ENCODE measurements around the gene CMBL. TPM values are rescaled to one million over a fixed set of nuclear protein-coding genes. Genes with fewer than 3 reads are reported as not detected.

Gene CMBL
- polyA plus RNA-seq, 3 donors: 0.39 to 5.4 TPM; not detected in 1

- H3K27ac Mint-ChIP-seq: no peak overlapping the region
These were observed 30.3 kb upstream of the CMBL start for GRCh38 chr5:10337986-10338385.

GRCh38 chr5:10337107-10337506 is 29.4 kb upstream of the CMBL start:
- no peak for TF ChIP-seq CTCF (IDR thresholded peaks at IDR 0.05)
- peaks cover 25 to 33% (median 26%) of the 10 kb centered on the region in 3 donors for H3K27me3 Mint-ChIP-seq (ENCODE audit: low read depth in 3 of 3)
- intact Hi-C loops (cut with micrococcal nuclease): no loop called here
- WGBS (ENCODE audit: insufficient coverage): no CpG with 5 or more reads among the region's 4 CpGs
- peaks cover 0 to 10% (median 0%) of the 10 kb centered on the region in 7 donors for H3K9me3 Mint-ChIP-seq
- H3K27me3 ChIP-seq (ENCODE audit: control insufficient read depth in 2 of 2, insufficient read depth in 2 of 2, low read length in 2 of 2): peaks cover 22 to 34% of the 10 kb centered on the region in 2 donors
- no peaks in the 10 kb centered on the region for H3K9me3 ChIP-seq (replicated peaks in 1 of 2; ENCODE audit: control insufficient read depth in 1 of 2, insufficient read depth in 1 of 2, low read length in 2 of 2)
- peaks cover 0 to 2% of the 10 kb centered on the region in 2 donors for H3K36me3 Mint-ChIP-seq
- no peak overlapping the region for H3K4me3 Mint-ChIP-seq
- H3K4me2 ChIP-seq (replicated peaks; ENCODE audit: extremely low read depth, low read length, poor library complexity, severe bottlenecking): no peak overlapping the region
- no peak overlapping the region for H3K27ac Mint-ChIP-seq
- no peak overlapping the region for H3K4me3 ChIP-seq (replicated peaks in 1 of 3; ENCODE audit: low read depth in 2 of 3, low read length in 3 of 3)
- H2AFZ ChIP-seq (ENCODE audit: insufficient read depth, low read depth, low read length, poor library complexity, severe bottlenecking): no peak overlapping the region
- H3K36me3 ChIP-seq (replicated peaks in 1 of 2; ENCODE audit: control insufficient read depth in 1 of 2, insufficient read depth in 2 of 2, low read length in 2 of 2): no peaks in the 10 kb centered on the region
- no peak overlapping the region for H3K9ac ChIP-seq (ENCODE audit: insufficient read depth, low read length, poor library complexity, severe bottlenecking)
- H3K79me2 ChIP-seq (ENCODE audit: insufficient read depth, low read length): no peaks in the 10 kb centered on the region
- H3K4me1 ChIP-seq (ENCODE audit: control insufficient read depth in 1 of 2, insufficient read depth in 2 of 2, low read length in 2 of 2): peaks cover 11% of the 10 kb centered on the region in 2 donors
- no peaks in the 10 kb centered on the region for H4K20me1 ChIP-seq (ENCODE audit: insufficient read depth, low read length)
- H3K4me1 Mint-ChIP-seq: peaks cover 12% of the 10 kb centered on the region
- no peak overlapping the region for H3K27ac ChIP-seq (ENCODE audit: low read depth in 1 of 2, low read length in 2 of 2)
- no peak for DNase-seq

More at GRCh38 chr5:10337986-10338385, 30.3 kb upstream of the CMBL start:
- Histone ChIP-seq H3K4me3 (replicated peaks in 1 of 3; ENCODE audit: low read depth in 2 of 3, low read length in 3 of 3) (no peak overlapping the region), H3K9me3 (replicated peaks in 1 of 2; ENCODE audit: control insufficient read depth in 1 of 2, insufficient read depth in 1 of 2, low read length in 2 of 2) (no peaks in the 10 kb centered on the region), H3K36me3 (replicated peaks in 1 of 2; ENCODE audit: control insufficient read depth in 1 of 2, insufficient read depth in 2 of 2, low read length in 2 of 2) (no peaks in the 10 kb centered on the region), H3K9ac (ENCODE audit: insufficient read depth, low read length, poor library complexity, severe bottlenecking) (no peak overlapping the region), H3K79me2 (ENCODE audit: insufficient read depth, low read length) (no peaks in the 10 kb centered on the region), H3K4me2 (replicated peaks; ENCODE audit: extremely low read depth, low read length, poor library complexity, severe bottlenecking) (no peak overlapping the region), H3K27ac (ENCODE audit: low read depth in 1 of 2, low read length in 2 of 2) (no peak overlapping the region), H3K27me3 (ENCODE audit: control insufficient read depth in 2 of 2, insufficient read depth in 2 of 2, low read length in 2 of 2) (peaks cover 16 to 25% of the 10 kb centered on the region in 2 donors), H2AFZ (ENCODE audit: insufficient read depth, low read depth, low read length, poor library complexity, severe bottlenecking) (no peak overlapping the region), H3K4me1 (ENCODE audit: control insufficient read depth in 1 of 2, insufficient read depth in 2 of 2, low read length in 2 of 2) (peaks cover 9% of the 10 kb centered on the region in 2 donors), H4K20me1 (ENCODE audit: insufficient read depth, low read length) (no peaks in the 10 kb centered on the region)
- Mint-ChIP-seq H3K4me1 (peaks cover 10% of the 10 kb centered on the region), H3K27me3 (ENCODE audit: low read depth in 3 of 3) (peaks cover 17 to 25% (median 17%) of the 10 kb centered on the region in 3 donors), H3K36me3 (peaks cover 0 to 2% of the 10 kb centered on the region in 2 donors), H3K9me3 (peaks cover 0 to 6% (median 0%) of the 10 kb centered on the region in 7 donors), H3K4me3 (no peak overlapping the region)
- DNase-seq: no peak
- WGBS (ENCODE audit: insufficient coverage): 98% methylated on average over 3 of the region's 4 CpGs
- TF ChIP-seq CTCF (IDR thresholded peaks at IDR 0.05): no peak
- intact Hi-C loops (cut with micrococcal nuclease): no loop called here
